CD14-positive monocyte (primary cell): Measurements from ENCODE around the gene GPHN. TPM values are rescaled to one million over a fixed set of nuclear protein-coding genes. Genes with fewer than 3 reads are reported as not detected.

Experiments used
- DNase-seq, 3 donors: peaks; one replicate each; pipeline ENCODE4 v3.0.0-alpha.2; 2011 to 2022
- H2AFZ ChIP-seq: 2 replicates; pipeline ENCODE4 v1.6.0; 2012; ENCODE audit warnings: mild to moderate bottlenecking, low read depth, low read length, inconsistent platforms; ENCODE audit not compliant: insufficient read depth, poor library complexity, severe bottlenecking
- H3K27ac ChIP-seq, 2 donors: 1 replicate in 1 of 2; 2 replicates in 1 of 2; pipeline ENCODE4 v1.5.1; 2012 to 2013; ENCODE audit warnings: low read length in 2 of 2, control low read depth in 1 of 2, inconsistent platforms in 1 of 2, low read depth in 1 of 2, mild to moderate bottlenecking in 1 of 2
- H3K27me3 ChIP-seq, 2 donors: one replicate each; pipeline versions ENCODE4 v1.6.0 to v1.6.1; 2011 to 2013; ENCODE audit warnings: low read length in 2 of 2; ENCODE audit not compliant: control insufficient read depth in 2 of 2, insufficient read depth in 2 of 2
- H3K36me3 ChIP-seq, 2 donors: replicated peaks in 1 of 2; 1 replicate in 1 of 2; 2 replicates in 1 of 2; pipeline versions ENCODE4 v1.5.1 to v1.6.1; 2012 to 2013; ENCODE audit warnings: low read length in 2 of 2, control low read depth in 1 of 2, inconsistent platforms in 1 of 2, mild to moderate bottlenecking in 1 of 2; ENCODE audit not compliant: insufficient read depth in 2 of 2, control insufficient read depth in 1 of 2
- H3K4me1 ChIP-seq, 2 donors: 1 replicate in 1 of 2; 2 replicates in 1 of 2; pipeline versions ENCODE4 v1.5.1 to v1.6.1; 2012 to 2013; ENCODE audit warnings: low read length in 2 of 2, control low read depth in 1 of 2, inconsistent platforms in 1 of 2, mild to moderate bottlenecking in 1 of 2, moderate library complexity in 1 of 2; ENCODE audit not compliant: insufficient read depth in 2 of 2, control insufficient read depth in 1 of 2
- H3K4me2 ChIP-seq: replicated peaks from 2 replicates; pipeline ENCODE3; 2012; ENCODE audit warnings: low read length, moderate library complexity, mild to moderate bottlenecking; ENCODE audit not compliant: poor library complexity, severe bottlenecking; ENCODE audit errors: extremely low read depth
- H3K4me3 ChIP-seq, 3 experiments: fragments of 200-600 bp in 1 of 3; sonication (generic) in 1 of 3; replicated peaks in 1 of 3; 1 replicate in 2 of 3; 2 replicates in 1 of 3; pipeline ENCODE4 v1.5.1; 2011 to 2013; ENCODE audit warnings: low read length in 3 of 3, mild to moderate bottlenecking in 3 of 3, control low read depth in 2 of 3, low read depth in 2 of 3, inconsistent platforms in 1 of 3, moderate library complexity in 1 of 3
- H3K79me2 ChIP-seq: 2 replicates; pipeline ENCODE4 v1.6.0; 2012; ENCODE audit warnings: mild to moderate bottlenecking, control low read depth, inconsistent platforms, low read length, moderate library complexity; ENCODE audit not compliant: insufficient read depth
- H3K9ac ChIP-seq: 2 replicates; pipeline ENCODE4 v1.6.0; 2017; ENCODE audit warnings: low read length, mild to moderate bottlenecking; ENCODE audit not compliant: insufficient read depth, poor library complexity, severe bottlenecking
- H3K9me3 ChIP-seq, 2 donors: replicated peaks in 1 of 2; 1 replicate in 1 of 2; 2 replicates in 1 of 2; pipeline versions ENCODE4 v1.5.1 to v1.6.1; 2012 to 2013; ENCODE audit warnings: low read length in 2 of 2, control low read depth in 1 of 2; ENCODE audit not compliant: control insufficient read depth in 1 of 2, insufficient read depth in 1 of 2
- H4K20me1 ChIP-seq: 2 replicates; pipeline ENCODE4 v1.6.0; 2012; ENCODE audit warnings: mild to moderate bottlenecking, low read length, control low read depth, moderate library complexity; ENCODE audit not compliant: insufficient read depth
- H3K27ac Mint-ChIP-seq, 7 donors: one replicate each; pipeline ENCODE4 v1.8.0; 2020; ENCODE audit warnings: mild to moderate bottlenecking in 7 of 7, mixed read lengths in 7 of 7, moderate library complexity in 6 of 7, inconsistent platforms in 2 of 7
- H3K27me3 Mint-ChIP-seq, 3 donors: one replicate each; pipeline ENCODE4 v1.8.0; 2021 to 2022; ENCODE audit warnings: low read depth in 3 of 3, mild to moderate bottlenecking in 3 of 3, mixed read lengths in 3 of 3, moderate library complexity in 3 of 3, inconsistent platforms in 1 of 3
- H3K36me3 Mint-ChIP-seq, 2 donors: one replicate each; pipeline ENCODE4 v1.8.0; 2020; ENCODE audit warnings: mixed read lengths in 2 of 2, inconsistent platforms in 1 of 2, mild to moderate bottlenecking in 1 of 2
- H3K4me1 Mint-ChIP-seq: one replicate; pipeline ENCODE4 v1.8.0; 2020; ENCODE audit warnings: mild to moderate bottlenecking, mixed read lengths
- H3K4me3 Mint-ChIP-seq, 2 donors: one replicate each; pipeline ENCODE4 v1.8.0; 2020; ENCODE audit warnings: mild to moderate bottlenecking in 2 of 2, mixed read lengths in 2 of 2, moderate library complexity in 1 of 2
- H3K9me3 Mint-ChIP-seq, 7 donors: one replicate each; pipeline ENCODE4 v1.8.0; 2020 to 2022; ENCODE audit warnings: mixed read lengths in 7 of 7, mild to moderate bottlenecking in 6 of 7, moderate library complexity in 6 of 7, inconsistent platforms in 2 of 7
- WGBS: methylation state at CpG from one replicate; pipeline ENCODE4 v1.1.5; 2013; ENCODE audit warnings: missing lambda C conversion rate; ENCODE audit not compliant: insufficient coverage; 5-methylcytosine and 5-hydroxymethylcytosine counted together
- intact Hi-C, 2 donors: fragments of 100-400 bp; cut with micrococcal nuclease; formaldehyde crosslinking; loops; one replicate each; pipeline versions ENCODE4 v1.15.0 to v1.15.1; 2023
- polyA plus RNA-seq, 3 donors: library from polyadenylated mRNA; depleted of rRNA in 1 of 3; unstranded in 2 of 3; stranded (reverse) in 1 of 3; fragments of 300-500 nt in 2 of 3; fragments of >200 nt in 1 of 3; fragmentation: Illumina TruSeq in 2 of 3; gene quantifications; 1 replicate in 2 of 3; 2 replicates in 1 of 3; pipeline ENCODE4 v1.2.3, GENCODE V29; 2012 to 2021
- TF ChIP-seq, protein P1 (sequence below): fragments of 200-600 bp; IDR thresholded peaks from one replicate; pipeline ENCODE4 v1.8.0; 2022; ENCODE audit warnings: antibody characterized with exemption, mild to moderate bottlenecking

Gene GPHN
- polyA plus RNA-seq, 3 donors: 1.9 to 3.1 (median 3.0) TPM

- no peaks in the 10 kb centered on the region for H3K79me2 ChIP-seq
- H3K27ac Mint-ChIP-seq: no peak overlapping the region
Observed at GRCh38 chr14:66859063-66859671, 351.2 kb downstream of the GPHN start.

DNA sequence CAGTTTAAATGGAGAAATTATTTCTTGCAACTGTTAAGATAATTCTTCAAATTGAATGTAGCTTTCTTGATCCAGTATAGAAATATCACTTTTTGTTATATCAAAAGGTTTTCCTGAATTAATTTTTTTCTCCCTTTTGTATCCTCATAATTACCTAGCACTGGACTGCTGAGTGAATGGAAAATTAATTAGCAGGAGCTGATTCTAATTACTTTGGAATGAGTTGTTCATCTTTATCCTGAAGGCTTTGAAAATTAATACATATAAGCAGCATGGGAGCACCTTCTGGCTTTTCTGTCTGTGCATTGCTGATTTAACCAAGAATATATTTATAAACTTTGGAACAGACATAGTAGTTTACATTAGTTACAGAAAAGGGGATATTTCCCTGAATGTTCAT, 373.6 kb downstream of the GPHN start:
- Histone ChIP-seq H3K27ac (no peak overlapping the region), H3K4me3 (no peak overlapping the region), H3K79me2 (no peaks in the 10 kb centered on the region), H3K27me3 (no peaks in the 10 kb centered on the region), H3K4me1 (no peaks in the 10 kb centered on the region), H3K4me2 (no peak overlapping the region), H4K20me1 (no peaks in the 10 kb centered on the region), H3K9me3 (no peaks in the 10 kb centered on the region), H2AFZ (no peak overlapping the region), H3K9ac (no peak overlapping the region), H3K36me3 (no peaks in the 10 kb centered on the region)
- Mint-ChIP-seq H3K9me3 (peaks cover 5 to 19% (median 14%) of the 10 kb centered on the region in 7 donors), H3K27me3 (peaks cover 0 to 1% (median 0%) of the 10 kb centered on the region in 3 donors), H3K4me3 (no peak overlapping the region), H3K27ac (no peak overlapping the region), H3K4me1 (no peaks in the 10 kb centered on the region), H3K36me3 (no peaks in the 10 kb centered on the region)
- intact Hi-C loops: no loop called here
- TF ChIP-seq, protein P1, sequence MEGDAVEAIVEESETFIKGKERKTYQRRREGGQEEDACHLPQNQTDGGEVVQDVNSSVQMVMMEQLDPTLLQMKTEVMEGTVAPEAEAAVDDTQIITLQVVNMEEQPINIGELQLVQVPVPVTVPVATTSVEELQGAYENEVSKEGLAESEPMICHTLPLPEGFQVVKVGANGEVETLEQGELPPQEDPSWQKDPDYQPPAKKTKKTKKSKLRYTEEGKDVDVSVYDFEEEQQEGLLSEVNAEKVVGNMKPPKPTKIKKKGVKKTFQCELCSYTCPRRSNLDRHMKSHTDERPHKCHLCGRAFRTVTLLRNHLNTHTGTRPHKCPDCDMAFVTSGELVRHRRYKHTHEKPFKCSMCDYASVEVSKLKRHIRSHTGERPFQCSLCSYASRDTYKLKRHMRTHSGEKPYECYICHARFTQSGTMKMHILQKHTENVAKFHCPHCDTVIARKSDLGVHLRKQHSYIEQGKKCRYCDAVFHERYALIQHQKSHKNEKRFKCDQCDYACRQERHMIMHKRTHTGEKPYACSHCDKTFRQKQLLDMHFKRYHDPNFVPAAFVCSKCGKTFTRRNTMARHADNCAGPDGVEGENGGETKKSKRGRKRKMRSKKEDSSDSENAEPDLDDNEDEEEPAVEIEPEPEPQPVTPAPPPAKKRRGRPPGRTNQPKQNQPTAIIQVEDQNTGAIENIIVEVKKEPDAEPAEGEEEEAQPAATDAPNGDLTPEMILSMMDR: no peak
- DNase-seq: no peak

More at GRCh38 chr14:66859063-66859671, 351.2 kb downstream of the GPHN start:
- intact Hi-C loops: no loop called here
- Mint-ChIP-seq H3K27me3 (no peaks in the 10 kb centered on the region), H3K9me3 (peaks cover 12 to 30% (median 21%) of the 10 kb centered on the region in 7 donors), H3K4me3 (no peak overlapping the region), H3K36me3 (peaks cover 0 to 3% of the 10 kb centered on the region in 2 donors), H3K4me1 (no peaks in the 10 kb centered on the region)
- peaks cover 18% of the 10 kb centered on the region in 2 donors for H3K9me3 ChIP-seq
- no peaks in the 10 kb centered on the region for H3K4me1 ChIP-seq
- no peaks in the 10 kb centered on the region for H3K36me3 ChIP-seq
- no peak overlapping the region for H3K9ac ChIP-seq
- 94% methylated on average over 2 of the region's 5 CpGs for WGBS
- no peaks in the 10 kb centered on the region for H3K27me3 ChIP-seq
- no peak overlapping the region for H3K27ac ChIP-seq
- H3K4me2 ChIP-seq: no peak overlapping the region
- H4K20me1 ChIP-seq: no peaks in the 10 kb centered on the region
- H3K4me3 ChIP-seq: no peak overlapping the region
- no peak overlapping the region for H2AFZ ChIP-seq
- DNase-seq: no peak
- TF ChIP-seq, protein P1: no peak
